Fibroblast of skin of right quadriceps (primary cell): ENCODE data around the gene NEURL1B.

Experiments used
- DNase-seq: peaks from one replicate; pipeline ENCODE4 v3.0.0-alpha.2; 2013

Gene NEURL1B

GRCh38 chr5:172610643-172611042 lies 30.4 kb upstream of the NEURL1B start:
- DNase-seq, result no peak

- DNase-seq, result no peak
Measured at GRCh38 chr5:172611913-172612312, 29.1 kb upstream of the NEURL1B start.

- no peak for DNase-seq
Measured at GRCh38 chr5:172612771-172613170, 28.3 kb upstream of the NEURL1B start.

- DNase-seq, result no peak
Measured at GRCh38 chr5:172616136-172616535, 24.9 kb upstream of the NEURL1B start.

GRCh38 chr5:172616730-172617129 lies 24.3 kb upstream of the NEURL1B start:
- DNase-seq, result no peak

- no peak for DNase-seq
Measured at GRCh38 chr5:172617817-172618216, 23.2 kb upstream of the NEURL1B start.

- no peak for DNase-seq
Measured at GRCh38 chr5:172618574-172619365, 22.3 kb upstream of the NEURL1B start.

- DNase-seq, result no peak
Measured at GRCh38 chr5:172620506-172620905, 20.6 kb upstream of the NEURL1B start.

- no peak for DNase-seq
Measured at GRCh38 chr5:172622091-172623046, 18.7 kb upstream of the NEURL1B start.

GRCh38 chr5:172623313-172623980 lies 17.6 kb upstream of the NEURL1B start:
- no peak for DNase-seq

- DNase-seq, result no peak
Measured at GRCh38 chr5:172624083-172624995, 16.7 kb upstream of the NEURL1B start.

GRCh38 chr5:172624996-172625964 lies 15.8 kb upstream of the NEURL1B start:
- DNase-seq, result no peak

GRCh38 chr5:172626031-172626581 lies 15.0 kb upstream of the NEURL1B start:
- no peak for DNase-seq

- no peak for DNase-seq
Measured at GRCh38 chr5:172630082-172630481, 11.0 kb upstream of the NEURL1B start.

- DNase-seq, result no peak
Measured at GRCh38 chr5:172630482-172630881, 10.6 kb upstream of the NEURL1B start.

GRCh38 chr5:172630986-172631385 lies 10.1 kb upstream of the NEURL1B start:
- no peak for DNase-seq

GRCh38 chr5:172632346-172633092 lies 8.5 kb upstream of the NEURL1B start:
- no peak for DNase-seq

GRCh38 chr5:172633403-172633970 lies 7.6 kb upstream of the NEURL1B start:
- no peak for DNase-seq

GRCh38 chr5:172634106-172634899 lies 6.8 kb upstream of the NEURL1B start:
- DNase-seq, result no peak
